Esophagus muscularis mucosa (tissue), 4 donors: Measurements from ENCODE around the gene LTN1. TPM values are rescaled to one million over a fixed set of nuclear protein-coding genes. Genes with fewer than 3 reads are reported as not detected.
"Not testable (repeated sequence)": the region's sequence is repeated elsewhere in the genome, so short reads cannot be mapped to it uniquely, and the experiment has no call there.

Experiments
- DNase-seq: peaks from one replicate; pipeline ENCODE4 v3.0.0-alpha.2; 2017; ENCODE audit errors: extremely low spot score
- H3K27ac ChIP-seq, 4 donors: fragments of 200-600 bp; sonication (generic); replicated peaks in 1 of 4; 1 replicate in 3 of 4; 2 replicates in 1 of 4; pipeline ENCODE4 v1.5.1; 2016 to 2019; ENCODE audit warnings: mild to moderate bottlenecking in 1 of 4
- H3K27me3 ChIP-seq, 4 donors: fragments of 200-600 bp; sonication (generic); one replicate each; pipeline versions ENCODE4 v1.5.1 to v1.6.0; 2016 to 2019
- H3K36me3 ChIP-seq, 4 donors: fragments of 200-600 bp; sonication (generic); one replicate each; pipeline ENCODE4 v1.5.1; 2016 to 2019
- H3K4me1 ChIP-seq, 4 donors: fragments of 200-600 bp; sonication (generic); one replicate each; pipeline ENCODE4 v1.5.1; 2016 to 2019
- H3K4me3 ChIP-seq, 4 donors: fragments of 200-600 bp; sonication (generic); 1 replicate in 2 of 4; 2 replicates in 2 of 4; pipeline ENCODE4 v1.5.1; 2016 to 2019; ENCODE audit warnings: mild to moderate bottlenecking in 4 of 4, moderate library complexity in 1 of 4
- H3K9me3 ChIP-seq, 4 donors: fragments of 200-600 bp; sonication (generic); 1 replicate in 3 of 4; 2 replicates in 1 of 4; pipeline ENCODE4 v1.5.1; 2016 to 2019
- EP300 ChIP-seq: sonication (generic); formaldehyde crosslinking; IDR thresholded peaks from one replicate; pipeline ENCODE4 v1.6.1; 2017; ENCODE audit warnings: antibody characterized with exemption
- POLR2A ChIP-seq: fragments of 450-650 bp; IDR thresholded peaks from one replicate; pipeline ENCODE4 v1.6.1; 2017; ENCODE audit warnings: antibody characterized with exemption, moderate library complexity, mild to moderate bottlenecking, low read depth
- POLR2AphosphoS5 ChIP-seq, 2 donors: sonication (generic); formaldehyde crosslinking; IDR thresholded peaks; one replicate each; pipeline ENCODE4 v1.6.1; 2017; ENCODE audit warnings: antibody characterized with exemption in 2 of 2
- WGBS: methylation state at CpG from one replicate; pipeline ENCODE4 v1.1.5; 2018; 5-methylcytosine and 5-hydroxymethylcytosine counted together
- intact Hi-C: fragments of 100-400 bp; cut with DNase I; formaldehyde crosslinking; loops from one replicate; pipeline ENCODE4 v1.15.1; 2023
- total RNA-seq, 4 donors: library from RNA; depleted of rRNA; stranded (reverse); fragments of >200 nt; gene quantifications; one replicate each; pipeline versions ENCODE4 v1.1.0 to v1.2.1, GENCODE V29; 2016
- TF ChIP-seq, protein P1 (sequence below), 3 experiments: fragments of 200-600 bp in 2 of 3; fragments of 450-650 bp in 1 of 3; sonication (generic) in 2 of 3; IDR thresholded peaks; one replicate each; pipeline ENCODE4 v1.5.1; 2017 to 2019; ENCODE audit warnings: antibody characterized with exemption in 3 of 3, mild to moderate bottlenecking in 2 of 3, moderate library complexity in 1 of 3

The LTN1 gene
- total RNA-seq, 4 donors from 2014 or later = 19.4 to 39.7 (median 26.5) TPM

- DNase-seq = no peak
- intact Hi-C loops = no loop called here
- WGBS = 91% methylated on average over 4 of the region's 4 CpGs
- no peak overlapping the region for H3K27ac ChIP-seq
- no peaks in the 10 kb centered on the region for H3K36me3 ChIP-seq
- TF ChIP-seq, protein P1, sequence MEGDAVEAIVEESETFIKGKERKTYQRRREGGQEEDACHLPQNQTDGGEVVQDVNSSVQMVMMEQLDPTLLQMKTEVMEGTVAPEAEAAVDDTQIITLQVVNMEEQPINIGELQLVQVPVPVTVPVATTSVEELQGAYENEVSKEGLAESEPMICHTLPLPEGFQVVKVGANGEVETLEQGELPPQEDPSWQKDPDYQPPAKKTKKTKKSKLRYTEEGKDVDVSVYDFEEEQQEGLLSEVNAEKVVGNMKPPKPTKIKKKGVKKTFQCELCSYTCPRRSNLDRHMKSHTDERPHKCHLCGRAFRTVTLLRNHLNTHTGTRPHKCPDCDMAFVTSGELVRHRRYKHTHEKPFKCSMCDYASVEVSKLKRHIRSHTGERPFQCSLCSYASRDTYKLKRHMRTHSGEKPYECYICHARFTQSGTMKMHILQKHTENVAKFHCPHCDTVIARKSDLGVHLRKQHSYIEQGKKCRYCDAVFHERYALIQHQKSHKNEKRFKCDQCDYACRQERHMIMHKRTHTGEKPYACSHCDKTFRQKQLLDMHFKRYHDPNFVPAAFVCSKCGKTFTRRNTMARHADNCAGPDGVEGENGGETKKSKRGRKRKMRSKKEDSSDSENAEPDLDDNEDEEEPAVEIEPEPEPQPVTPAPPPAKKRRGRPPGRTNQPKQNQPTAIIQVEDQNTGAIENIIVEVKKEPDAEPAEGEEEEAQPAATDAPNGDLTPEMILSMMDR (IDR thresholded peaks at IDR 0.05) = no peak
- no peak for TF ChIP-seq EP300
- no peak for TF ChIP-seq POLR2A
- no peak for TF ChIP-seq POLR2AphosphoS5 (IDR thresholded peaks at IDR 0.05)
- H3K4me3 ChIP-seq = no peak overlapping the region
- H3K27me3 ChIP-seq = no peaks in the 10 kb centered on the region
- H3K9me3 ChIP-seq = no peaks in the 10 kb centered on the region
- H3K4me1 ChIP-seq = peaks cover 29 to 51% (median 45%) of the 10 kb centered on the region in 4 donors
Measured at GRCh38 chr21:29022166-29022565, 29.5 kb upstream of the LTN1 start.

DNA sequence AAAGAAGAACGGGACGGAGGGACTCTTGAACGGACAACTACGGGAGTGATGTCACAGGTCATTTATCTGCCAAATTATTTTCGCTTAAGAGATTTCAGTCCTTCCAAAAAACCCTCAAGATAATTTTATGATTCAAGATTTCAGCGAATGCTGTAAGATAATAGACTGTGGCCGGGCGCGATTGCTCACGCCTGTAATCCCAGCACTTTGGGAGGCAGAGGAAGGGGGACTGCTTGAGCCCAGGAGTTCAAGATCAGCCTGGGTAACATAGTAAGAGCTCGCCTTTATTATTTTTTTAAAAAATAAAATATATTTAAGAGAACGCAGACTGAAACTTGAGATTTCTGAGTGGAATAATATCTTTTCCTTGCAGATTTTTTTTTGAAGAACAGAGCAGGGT, 25.9 kb upstream of the LTN1 start:
- H3K27me3 ChIP-seq = no peaks in the 10 kb centered on the region
- intact Hi-C loops = no loop called here
- no peaks in the 10 kb centered on the region for H3K9me3 ChIP-seq
- no peaks in the 10 kb centered on the region for H3K36me3 ChIP-seq
- DNase-seq = no peak
- TF ChIP-seq, protein P1 (IDR thresholded peaks at IDR 0.05) = no peak
- no peak for TF ChIP-seq EP300
- no peak for TF ChIP-seq POLR2A
- no peak for TF ChIP-seq POLR2AphosphoS5 (IDR thresholded peaks at IDR 0.05)
- WGBS = 16% methylated on average over 12 of the region's 12 CpGs
- H3K4me3 ChIP-seq = peak overlapping the region; percentile 78 to 97 (median 87)
- peaks cover 12 to 26% (median 22%) of the 10 kb centered on the region in 4 donors for H3K4me1 ChIP-seq
- peak overlapping the region; percentile 80 to 83 (median 82) for H3K27ac ChIP-seq

- TF ChIP-seq POLR2AphosphoS5 (IDR thresholded peaks at IDR 0.05) (no peak), EP300 (no peak), POLR2A (no peak)
- TF ChIP-seq, protein P1 (IDR thresholded peaks at IDR 0.05) = no peak
- no peaks in the 10 kb centered on the region for H3K9me3 ChIP-seq
- H3K4me3 ChIP-seq = peak overlapping the region; percentile 78 to 97 (median 87)
- intact Hi-C loops = no loop called here
- peaks cover 12 to 24% (median 22%) of the 10 kb centered on the region in 4 donors for H3K4me1 ChIP-seq
- DNase-seq = no peak
- no peak overlapping the region for H3K27ac ChIP-seq
- no peaks in the 10 kb centered on the region for H3K36me3 ChIP-seq
- no peaks in the 10 kb centered on the region for H3K27me3 ChIP-seq
- WGBS = 76% methylated on average over 6 of the region's 6 CpGs
Measured at GRCh38 chr21:29017639-29018237, 25.1 kb upstream of the LTN1 start.

- intact Hi-C loops = not testable (repeated sequence)
Measured at GRCh38 chr21:29011236-29011635, 18.6 kb upstream of the LTN1 start.

DNA sequence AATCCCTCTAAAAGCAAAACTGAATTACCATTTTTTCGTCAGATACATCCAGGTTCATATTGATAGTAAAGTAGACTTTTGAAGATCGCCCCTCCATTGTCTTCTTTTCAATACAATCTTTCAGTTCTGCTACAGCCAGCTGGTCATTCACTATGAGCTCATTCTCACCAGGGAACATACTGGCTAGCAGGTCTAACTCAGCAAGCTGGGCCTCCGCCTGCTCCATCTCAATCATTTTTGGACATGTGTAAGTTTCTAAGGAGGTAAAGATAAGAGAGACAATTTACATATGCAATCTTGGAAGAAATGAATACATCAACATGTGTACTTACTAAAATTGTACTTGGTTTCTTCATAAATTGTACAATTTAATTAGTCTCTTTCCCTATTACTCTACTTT, 15.7 kb upstream of the LTN1 start:
- Histone ChIP-seq H3K9me3 (no peaks in the 10 kb centered on the region), H3K4me1 (peaks cover 5 to 8% (median 7%) of the 10 kb centered on the region in 4 donors), H3K36me3 (peaks cover 0 to 40% (median 23%) of the 10 kb centered on the region in 4 donors), H3K27ac (no peak overlapping the region), H3K27me3 (no peaks in the 10 kb centered on the region), H3K4me3 (no peak overlapping the region)
- intact Hi-C loops = no loop called here
- TF ChIP-seq POLR2A (no peak), EP300 (no peak), POLR2AphosphoS5 (IDR thresholded peaks at IDR 0.05) (no peak)
- TF ChIP-seq, protein P1 (IDR thresholded peaks at IDR 0.05) = no peak
- no peak for DNase-seq
- 96% methylated on average over 3 of the region's 3 CpGs for WGBS

More at GRCh38 chr21:29011236-29011635, 18.6 kb upstream of the LTN1 start:
- not testable (repeated sequence) for H3K27me3 ChIP-seq, DNase-seq, H3K4me3 ChIP-seq, H3K27ac ChIP-seq, H3K9me3 ChIP-seq, H3K4me1 ChIP-seq
- WGBS = 100% methylated on average over 5 of the region's 30 CpGs
- H3K36me3 ChIP-seq = peaks cover 0 to 29% (median 18%) of the 10 kb centered on the region in 4 donors
